K562 (cell line): ENCODE data around the gene XBP1. TPM values are rescaled to one million over a fixed set of nuclear protein-coding genes. Genes with fewer than 3 reads are reported as not detected.

Experiments used
- CEBPG ChIP-seq, 3 experiments: fragments of 200-800 bp in 1 of 3; sonication (Bioruptor generic) in 1 of 3; sonication (generic) in 1 of 3; formaldehyde crosslinking in 1 of 3; IDR thresholded peaks in 2 of 3; conservative IDR thresholded peaks in 1 of 3; 2 replicates each; pipeline versions ENCODE4 v1.6.1 to v1.8.0; 2016 to 2022; ENCODE audit warnings: missing compliant biosample characterization in 2 of 3, missing genetic modification characterization in 2 of 3, mild to moderate bottlenecking in 1 of 3, missing genetic modification reagents in 1 of 3
- ELF1 ChIP-seq: fragments of 200-800 bp; sonication (Bioruptor generic); IDR thresholded peaks from 2 replicates; pipeline ENCODE4 v1.6.1; 2016; ENCODE audit warnings: missing genetic modification characterization, missing compliant biosample characterization
- MTA2 ChIP-seq: fragments of 450-650 bp; IDR thresholded peaks from 2 replicates; pipeline ENCODE4 v1.6.1; 2016; ENCODE audit warnings: low read depth
- RREB1 ChIP-seq: fragments of 250-450 bp; sonication (Bioruptor Pico); IDR thresholded peaks from 2 replicates; pipeline ENCODE4 v1.4.0; 2020
- SIN3B ChIP-seq: fragments of 450-650 bp; IDR thresholded peaks from 2 replicates; pipeline ENCODE4 v1.6.1; 2017; ENCODE audit warnings: low read depth, mild to moderate bottlenecking, moderate library complexity
- SP1 ChIP-seq: sonication (generic); formaldehyde crosslinking; IDR thresholded peaks from 2 replicates; pipeline ENCODE4 v1.8.1; 2022; ENCODE audit warnings: mild to moderate bottlenecking, missing genetic modification reagents
- SPI1 ChIP-seq: IDR thresholded peaks from 2 replicates; pipeline ENCODE4 v1.6.1; 2011; ENCODE audit warnings: low read depth, low read length, control low read depth, borderline replicate concordance
- USF2 ChIP-seq: sonication (generic); formaldehyde crosslinking; IDR thresholded peaks from 2 replicates; pipeline ENCODE4 v1.5.0; 2020; ENCODE audit warnings: missing genetic modification reagents
- ZNF212 ChIP-seq: fragments of 450-650 bp; formaldehyde crosslinking; IDR thresholded peaks from 2 replicates; pipeline ENCODE4 v1.4.0; 2020; ENCODE audit warnings: mild to moderate bottlenecking
- ZNF395 ChIP-seq: fragments of 200-800 bp; sonication (Bioruptor generic); IDR thresholded peaks from 2 replicates; pipeline ENCODE4 v1.6.1; 2017; ENCODE audit warnings: missing genetic modification characterization, missing compliant biosample characterization
- ZNF609 ChIP-seq: sonication (generic); formaldehyde crosslinking; IDR thresholded peaks from 2 replicates; pipeline ENCODE4 v1.8.1; 2023; ENCODE audit warnings: missing genetic modification reagents, mild to moderate bottlenecking, borderline replicate concordance
- polyA plus RNA-seq, 8 experiments: library from polyadenylated mRNA; depleted of rRNA in 4 of 8; stranded (reverse) in 5 of 8; unstranded in 3 of 8; fragments of >200 nt; fragmentation: Nextera tagmentation in 2 of 8; fragmentation: Illumina TruSeq in 1 of 8; extraction: Ambion mirVana in 2 of 8; extraction: Trizol in 1 of 8; gene quantifications; 2 replicates each; pipeline versions ENCODE4 v1.2.1 to v1.2.3, GENCODE V29; 2011 to 2014; ENCODE audit warnings: inconsistent platforms in 1 of 8, missing spikeins in 1 of 8
- total RNA-seq, 7 experiments: library from RNA; depleted of rRNA in 6 of 7; stranded (reverse); fragments of >200 nt in 6 of 7; fragmentation: Illumina TruSeq in 2 of 7; extraction: Trizol in 2 of 7; gene quantifications; 2 replicates each; pipeline versions ENCODE4 v1.2.1 to v1.2.3, GENCODE V29; 2011 to 2021; ENCODE audit warnings: low replicate concordance in 1 of 7

The XBP1 gene
- total and polyA plus RNA-seq, 9 of the 15 experiments (the other 6 are each of a cell fraction or from before 2014, with no cell fraction given): 25.0 to 218 (median 94.6) TPM

GRCh38 chr22:28799606-28800307 lies 612 bp downstream of the XBP1 start (continued):
- TF ChIP-seq ZNF395 (CRISPR knock-in tag) (no peak), ELF1 (tag) (no peak), SP1 (CRISPR knock-in tag) (no peak; the same call in 1 of the 2 replicates), ZNF609 (no peak), MTA2 (no peak), RREB1 (no peak), ZNF212 (no peak), SIN3B (no peak), SPI1 (no peak), CEBPG (CRISPR knock-in tag; IDR thresholded peaks at IDR 0.05) (no peak), CEBPG (tag; conservative IDR thresholded peaks at IDR 0.05 in 1 of 2, IDR thresholded peaks at IDR 0.05 in 1 of 2) (no peak), USF2 (no peak)
